AG10803 (cell line): Measurements from ENCODE around the gene MRPL46.

Experiments used
- DNase-seq: peaks from one replicate; pipeline ENCODE4 v3.0.0; 2010; ENCODE audit warnings: low read depth
- H3K4me3 ChIP-seq: 2 replicates; pipeline ENCODE4 v1.5.1; 2011; ENCODE audit warnings: mild to moderate bottlenecking, low read length, control low read depth
- TF ChIP-seq, protein P1 (sequence below): conservative IDR thresholded peaks from 2 replicates; pipeline ENCODE4 v1.5.1; 2011; ENCODE audit warnings: mild to moderate bottlenecking, low read length, control low read depth, inconsistent platforms

The MRPL46 gene

DNA sequence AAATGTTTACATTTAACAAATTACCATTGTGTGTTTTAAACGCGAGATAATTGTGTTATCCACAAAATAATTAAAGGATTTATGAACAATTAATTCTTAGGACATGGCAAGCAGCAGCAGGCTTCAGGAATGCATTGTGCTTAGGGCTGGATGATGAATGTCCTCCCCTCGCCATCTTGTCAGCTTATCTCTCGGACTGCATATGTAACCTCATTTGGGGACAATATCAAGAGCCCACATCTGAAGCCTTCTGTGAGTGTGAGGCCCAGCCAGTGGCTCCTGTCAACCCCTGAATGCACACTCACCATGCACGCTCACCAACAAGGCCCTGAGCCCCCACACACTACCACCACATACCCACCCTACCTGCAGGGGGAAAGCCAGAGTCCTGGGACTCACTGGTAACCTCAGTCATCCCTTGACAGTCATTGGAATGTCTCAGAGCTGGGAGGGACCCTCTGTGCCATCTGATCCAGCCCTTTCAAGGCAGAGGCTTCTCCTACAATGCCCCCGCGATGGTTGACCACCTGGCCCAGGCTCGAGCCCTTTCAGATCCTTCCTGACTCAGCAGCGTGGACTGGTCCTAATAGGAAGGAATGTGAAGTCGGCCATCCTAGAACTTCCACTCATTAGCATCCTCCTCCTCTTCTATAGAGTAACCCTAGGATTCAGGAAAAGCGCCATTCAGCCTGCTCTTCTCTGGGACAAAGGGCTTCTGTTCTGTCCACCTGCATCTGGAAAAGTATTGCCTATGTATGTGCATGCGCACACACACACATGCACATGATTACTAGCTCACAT, 38.2 kb downstream of the MRPL46 start:
- TF ChIP-seq, protein P1, sequence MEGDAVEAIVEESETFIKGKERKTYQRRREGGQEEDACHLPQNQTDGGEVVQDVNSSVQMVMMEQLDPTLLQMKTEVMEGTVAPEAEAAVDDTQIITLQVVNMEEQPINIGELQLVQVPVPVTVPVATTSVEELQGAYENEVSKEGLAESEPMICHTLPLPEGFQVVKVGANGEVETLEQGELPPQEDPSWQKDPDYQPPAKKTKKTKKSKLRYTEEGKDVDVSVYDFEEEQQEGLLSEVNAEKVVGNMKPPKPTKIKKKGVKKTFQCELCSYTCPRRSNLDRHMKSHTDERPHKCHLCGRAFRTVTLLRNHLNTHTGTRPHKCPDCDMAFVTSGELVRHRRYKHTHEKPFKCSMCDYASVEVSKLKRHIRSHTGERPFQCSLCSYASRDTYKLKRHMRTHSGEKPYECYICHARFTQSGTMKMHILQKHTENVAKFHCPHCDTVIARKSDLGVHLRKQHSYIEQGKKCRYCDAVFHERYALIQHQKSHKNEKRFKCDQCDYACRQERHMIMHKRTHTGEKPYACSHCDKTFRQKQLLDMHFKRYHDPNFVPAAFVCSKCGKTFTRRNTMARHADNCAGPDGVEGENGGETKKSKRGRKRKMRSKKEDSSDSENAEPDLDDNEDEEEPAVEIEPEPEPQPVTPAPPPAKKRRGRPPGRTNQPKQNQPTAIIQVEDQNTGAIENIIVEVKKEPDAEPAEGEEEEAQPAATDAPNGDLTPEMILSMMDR, result no peak
- no peak overlapping the region for H3K4me3 ChIP-seq
- DNase-seq, result no peak

DNA sequence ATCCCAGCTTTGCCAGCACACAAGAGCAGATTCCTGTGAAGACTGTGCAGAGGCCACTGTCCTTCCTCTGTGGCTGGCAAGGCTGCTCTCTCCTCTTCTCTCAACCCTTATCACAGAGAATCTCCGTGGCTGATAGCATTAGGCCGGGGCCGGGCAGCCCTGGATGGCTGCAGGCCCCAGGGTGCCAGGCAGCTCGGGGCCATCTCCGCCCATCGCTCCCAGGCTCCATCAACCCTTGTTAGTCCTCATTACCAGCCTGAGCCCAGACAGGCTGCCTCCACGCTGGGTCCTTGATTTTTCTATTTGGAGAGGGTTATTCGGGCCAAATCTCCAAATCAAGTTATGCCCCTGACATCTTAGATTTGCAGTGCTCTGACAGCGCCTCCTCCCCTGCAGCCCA, 39.1 kb downstream of the MRPL46 start:
- DNase-seq, result no peak
- TF ChIP-seq, protein P1, result no peak
- H3K4me3 ChIP-seq, result no peak overlapping the region

DNA sequence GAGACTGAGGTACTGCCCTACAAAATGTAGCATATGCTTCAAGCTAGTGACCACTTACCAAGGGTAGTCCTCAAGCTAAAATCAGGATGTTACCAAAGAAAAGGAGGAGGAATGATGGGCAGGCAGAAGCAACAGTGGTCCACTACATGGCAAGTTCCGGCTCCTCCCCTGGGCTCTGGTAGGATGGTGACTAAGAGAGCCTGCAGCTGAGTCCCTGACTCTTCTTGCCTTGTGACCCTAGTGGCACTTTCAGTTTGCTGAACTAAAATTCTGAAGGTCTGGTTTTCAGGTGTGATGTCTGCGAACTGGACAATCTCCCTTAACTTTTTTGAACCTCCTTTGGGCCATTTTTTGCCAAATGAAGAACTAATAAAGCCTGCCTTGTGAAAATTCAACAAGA, 40.9 kb downstream of the MRPL46 start:
- TF ChIP-seq, protein P1, result no peak
- H3K4me3 ChIP-seq, result no peak overlapping the region
- no peak for DNase-seq

DNA sequence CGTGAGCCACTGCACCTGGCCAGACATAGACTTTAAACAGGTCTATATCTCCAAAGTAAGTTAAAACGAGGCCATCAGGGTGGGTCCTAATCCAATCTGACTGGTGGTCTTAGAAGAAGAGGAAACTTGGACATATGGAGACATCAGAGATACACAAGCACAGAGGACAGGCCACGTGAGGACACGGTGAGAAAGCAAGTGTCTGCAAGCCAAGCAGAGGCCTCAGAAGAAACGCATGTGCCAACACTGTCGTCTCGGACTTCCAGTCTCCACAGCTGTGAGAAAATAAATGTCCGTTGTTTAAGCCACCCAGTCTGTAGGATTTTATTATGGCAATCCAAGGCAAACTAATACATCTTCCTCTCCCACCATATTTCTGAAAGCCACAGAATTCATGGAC, 43.9 kb downstream of the MRPL46 start:
- no peak for DNase-seq
- no peak overlapping the region for H3K4me3 ChIP-seq
- TF ChIP-seq, protein P1, result no peak

DNA sequence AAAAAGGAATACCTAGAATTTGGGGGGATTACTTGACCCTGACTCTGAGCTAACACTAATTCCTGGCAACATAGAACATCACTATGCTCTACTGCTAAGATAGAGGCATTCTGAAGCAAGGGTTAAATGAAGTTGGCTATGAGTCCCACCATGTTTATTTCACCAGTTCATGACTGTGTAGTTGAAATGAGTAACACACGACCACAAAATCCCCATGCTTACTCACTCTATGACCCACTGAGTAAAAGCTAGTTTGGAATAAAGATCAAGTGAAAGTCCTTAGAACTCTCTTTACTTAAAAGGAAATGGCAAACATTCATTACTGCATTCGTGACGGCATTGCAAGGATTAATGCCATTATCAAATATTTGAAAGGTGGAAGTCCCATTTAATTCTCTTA, 47.4 kb downstream of the MRPL46 start:
- H3K4me3 ChIP-seq, result no peak overlapping the region
- DNase-seq, result peak; percentile 30
- TF ChIP-seq, protein P1, result no peak
